Colonic mucosa (tissue), 4 donors: ENCODE data around the gene WDR86. TPM values are rescaled to one million over a fixed set of nuclear protein-coding genes. Genes with fewer than 3 reads are reported as not detected.

ENCODE experiments used
- DNase-seq: peaks from one replicate; pipeline ENCODE4 v3.0.0-alpha.2; 2020
- H3K27ac ChIP-seq: fragments of 200-600 bp; one replicate; pipeline ENCODE4 v1.8.0; 2021
- H3K27me3 ChIP-seq: fragments of 200-600 bp; one replicate; pipeline ENCODE4 v1.8.0; 2021
- H3K36me3 ChIP-seq: fragments of 200-600 bp; one replicate; pipeline ENCODE4 v1.8.0; 2021
- H3K4me1 ChIP-seq: fragments of 200-600 bp; one replicate; pipeline ENCODE4 v1.8.0; 2021; ENCODE audit warnings: mild to moderate bottlenecking
- H3K4me3 ChIP-seq: fragments of 200-600 bp; one replicate; pipeline ENCODE4 v1.8.0; 2021
- H3K9ac ChIP-seq, 2 donors: one replicate each; pipeline ENCODE4 v1.7.0; 2013; ENCODE audit warnings: control low read depth in 2 of 2, low read depth in 2 of 2, low read length in 2 of 2
- H3K9me3 ChIP-seq: fragments of 200-600 bp; one replicate; pipeline ENCODE4 v1.8.0; 2021
- intact Hi-C: fragments of 100-400 bp; cut with DNase I; formaldehyde crosslinking; loops from one replicate; pipeline ENCODE4 v1.14.1; 2022
- total RNA-seq, 2 donors: library from RNA; stranded (reverse); fragmentation: NEBNext Ultra II Directional in 1 of 2; extraction: Animal tissue kit (Norgen Biotek cat#: 25700) in 1 of 2; gene quantifications; one replicate each; pipeline ENCODE4 v1.2.1, GENCODE V29; 2021
- TF ChIP-seq, protein P1 (sequence below): fragments of 200-600 bp; IDR thresholded peaks from one replicate; pipeline ENCODE4 v1.8.0; 2022; ENCODE audit warnings: antibody characterized with exemption, mild to moderate bottlenecking
- donor health status: healthy.
- donor health status: DM: no; HTN: no; CAD: no.
- donor health status: DM: no; HTN: no; CAD: no.

The WDR86 gene
- total RNA-seq, 2 donors from 2014 or later: 1.2 TPM; not detected in 1

DNA sequence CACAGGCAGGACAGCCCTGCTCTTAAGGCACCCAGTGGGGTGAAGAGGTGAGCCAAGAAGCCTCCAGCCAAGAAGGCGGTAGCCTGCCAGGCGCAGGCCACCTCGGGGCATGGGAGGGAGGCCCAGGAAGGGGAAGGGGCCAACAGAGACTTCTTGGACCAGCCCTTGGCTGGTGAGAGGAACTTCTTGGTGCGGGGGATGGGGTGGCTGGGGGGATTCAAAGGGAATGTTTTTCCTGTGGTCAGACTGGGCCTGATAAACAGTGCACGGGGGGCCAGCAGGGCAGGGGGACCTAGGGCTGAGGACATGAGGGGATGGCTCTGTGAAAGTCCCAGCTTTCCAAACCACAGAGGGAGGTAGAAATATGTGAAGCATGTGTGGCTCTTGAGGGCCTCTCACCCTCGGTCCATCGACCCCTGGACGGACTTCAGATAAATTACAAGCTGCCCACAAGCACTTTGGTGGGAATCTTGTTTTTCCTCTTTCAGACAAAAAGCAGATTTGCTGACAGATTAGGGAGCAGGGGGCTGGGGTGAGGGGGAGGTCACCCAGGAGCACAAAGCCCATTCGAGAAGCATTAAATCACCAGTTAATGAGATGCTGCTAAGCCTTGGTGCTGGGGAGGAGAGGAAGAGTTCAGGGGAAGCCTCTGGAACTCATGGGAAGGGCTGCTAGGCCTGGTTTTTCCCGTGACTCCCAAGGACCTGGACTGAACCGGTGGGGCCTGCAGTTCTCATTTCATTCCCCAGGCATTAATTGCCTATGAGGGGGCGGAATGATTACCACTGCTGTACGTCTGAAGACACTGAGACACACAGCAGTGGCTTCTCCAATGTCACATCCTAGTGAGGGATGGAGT is 18.8 kb upstream of the WDR86 start:
- TF ChIP-seq, protein P1, sequence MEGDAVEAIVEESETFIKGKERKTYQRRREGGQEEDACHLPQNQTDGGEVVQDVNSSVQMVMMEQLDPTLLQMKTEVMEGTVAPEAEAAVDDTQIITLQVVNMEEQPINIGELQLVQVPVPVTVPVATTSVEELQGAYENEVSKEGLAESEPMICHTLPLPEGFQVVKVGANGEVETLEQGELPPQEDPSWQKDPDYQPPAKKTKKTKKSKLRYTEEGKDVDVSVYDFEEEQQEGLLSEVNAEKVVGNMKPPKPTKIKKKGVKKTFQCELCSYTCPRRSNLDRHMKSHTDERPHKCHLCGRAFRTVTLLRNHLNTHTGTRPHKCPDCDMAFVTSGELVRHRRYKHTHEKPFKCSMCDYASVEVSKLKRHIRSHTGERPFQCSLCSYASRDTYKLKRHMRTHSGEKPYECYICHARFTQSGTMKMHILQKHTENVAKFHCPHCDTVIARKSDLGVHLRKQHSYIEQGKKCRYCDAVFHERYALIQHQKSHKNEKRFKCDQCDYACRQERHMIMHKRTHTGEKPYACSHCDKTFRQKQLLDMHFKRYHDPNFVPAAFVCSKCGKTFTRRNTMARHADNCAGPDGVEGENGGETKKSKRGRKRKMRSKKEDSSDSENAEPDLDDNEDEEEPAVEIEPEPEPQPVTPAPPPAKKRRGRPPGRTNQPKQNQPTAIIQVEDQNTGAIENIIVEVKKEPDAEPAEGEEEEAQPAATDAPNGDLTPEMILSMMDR: no peak
- Histone ChIP-seq H3K27ac (no peak overlapping the region), H3K4me1 (no peaks in the 10 kb centered on the region), H3K27me3 (no peaks in the 10 kb centered on the region), H3K4me3 (no peak overlapping the region), H3K36me3 (no peaks in the 10 kb centered on the region), H3K9ac (no peak overlapping the region), H3K9me3 (no peaks in the 10 kb centered on the region)
- no peak for DNase-seq
- intact Hi-C loops: no loop called here

GRCh38 chr7:151427705-151428377 is 18.0 kb upstream of the WDR86 start:
- intact Hi-C loops: no loop called here
- H3K27ac ChIP-seq: no peak overlapping the region
- no peaks in the 10 kb centered on the region for H3K36me3 ChIP-seq
- TF ChIP-seq, protein P1: no peak
- H3K4me1 ChIP-seq: no peaks in the 10 kb centered on the region
- no peak overlapping the region for H3K4me3 ChIP-seq
- H3K9me3 ChIP-seq: no peaks in the 10 kb centered on the region
- no peak for DNase-seq
- no peaks in the 10 kb centered on the region for H3K27me3 ChIP-seq
- peak overlapping the region in 1 of 2 donors; percentile 28 for H3K9ac ChIP-seq

- intact Hi-C loops: no loop called here
- no peaks in the 10 kb centered on the region for H3K36me3 ChIP-seq
- peak overlapping the region; percentile 19 for H3K27ac ChIP-seq
- H3K27me3 ChIP-seq: no peaks in the 10 kb centered on the region
- no peaks in the 10 kb centered on the region for H3K4me1 ChIP-seq
- peak overlapping the region in 1 of 2 donors; percentile 28 for H3K9ac ChIP-seq
- TF ChIP-seq, protein P1: no peak
- H3K9me3 ChIP-seq: no peaks in the 10 kb centered on the region
- no peak for DNase-seq
- no peak overlapping the region for H3K4me3 ChIP-seq
Observed at GRCh38 chr7:151426904-151427704, 17.3 kb upstream of the WDR86 start.

GRCh38 chr7:151426441-151426903 is 16.6 kb upstream of the WDR86 start:
- Histone ChIP-seq H3K4me1 (no peaks in the 10 kb centered on the region), H3K9me3 (no peaks in the 10 kb centered on the region), H3K4me3 (no peak overlapping the region), H3K27me3 (no peaks in the 10 kb centered on the region), H3K9ac (no peak overlapping the region), H3K27ac (peak overlapping the region; percentile 19), H3K36me3 (no peaks in the 10 kb centered on the region)
- peak; percentile 52 for DNase-seq
- TF ChIP-seq, protein P1: no peak
- intact Hi-C loops: no loop called here
